Upper lobe of right lung (tissue), 1 donor: ENCODE results near the gene SOS2. TPM values are rescaled to one million over a fixed set of nuclear protein-coding genes. Genes with fewer than 3 reads are reported as not detected.

Source experiments
- ATAC-seq: fragments of 200-7000 bp; cut with Tn5 transposase; one replicate; pipeline ENCODE4 v1.9.1; 2020; ENCODE audit warnings: mild to moderate bottlenecking, moderate library complexity
- DNase-seq: peaks from one replicate; pipeline ENCODE4 v3.0.0-alpha.2; 2020
- H3K27ac ChIP-seq: fragments of 200-600 bp; one replicate; pipeline ENCODE4 v1.8.0; 2022
- H3K27me3 ChIP-seq: fragments of 200-600 bp; one replicate; pipeline ENCODE4 v1.8.0; 2022; ENCODE audit warnings: mild to moderate bottlenecking
- H3K36me3 ChIP-seq: fragments of 200-600 bp; one replicate; pipeline ENCODE4 v1.8.0; 2022
- H3K4me1 ChIP-seq: fragments of 200-600 bp; one replicate; pipeline ENCODE4 v1.8.0; 2022
- H3K4me3 ChIP-seq: fragments of 200-600 bp; one replicate; pipeline ENCODE4 v1.8.0; 2022; ENCODE audit warnings: mild to moderate bottlenecking
- H3K9me3 ChIP-seq: fragments of 200-600 bp; one replicate; pipeline ENCODE4 v1.8.0; 2022
- CTCF ChIP-seq: fragments of 200-600 bp; IDR thresholded peaks from one replicate; pipeline ENCODE4 v1.8.0; 2022; ENCODE audit warnings: antibody characterized with exemption
- intact Hi-C: fragments of 100-400 bp; cut with DNase I; formaldehyde crosslinking; loops from one replicate; pipeline ENCODE4 v1.11.0; 2022
- total RNA-seq: library from RNA; stranded (reverse); fragmentation: NEBNext Ultra II Directional; extraction: Animal tissue kit (Norgen Biotek cat#: 25700); gene quantifications from one replicate; pipeline ENCODE4 v1.2.1, GENCODE V29; 2021
- donor health status: DM: no; HTN: yes; CAD: no; lungs with severe emphysema.

Gene SOS2
- total RNA-seq, 1 donor from 2014 or later: 30.3 TPM

- Histone ChIP-seq H3K36me3 (no peaks in the 10 kb centered on the region), H3K9me3 (no peaks in the 10 kb centered on the region), H3K27me3 (no peaks in the 10 kb centered on the region), H3K27ac (no peak overlapping the region), H3K4me1 (peaks cover 6% of the 10 kb centered on the region), H3K4me3 (no peak overlapping the region)
- no peak for DNase-seq
- no peak for ATAC-seq
- intact Hi-C loops: no loop called here
- no peak for TF ChIP-seq CTCF
Measured at GRCh38 chr14:50067723-50068495, 163.5 kb downstream of the SOS2 start.

Other genes starting within 250 kb of the SOS2 start
- gene VCPKMT, start 115.0 kb downstream of the SOS2 start, total RNA-seq: 6.2 TPM
- gene L2HGDH, start 80.7 kb upstream of the SOS2 start, total RNA-seq: 4.5 TPM
- gene DMAC2L, start 80.7 kb upstream of the SOS2 start, total RNA-seq: 16.0 TPM
- gene CDKL1, start 165.3 kb upstream of the SOS2 start, total RNA-seq: 20.7 TPM